ENCODE results near the gene CLK3. TPM values are rescaled to one million over a fixed set of nuclear protein-coding genes. Genes with fewer than 3 reads are reported as not detected.

Gene CLK3
- total RNA-seq, 1 experiment from 2014 or later, result 70.7 TPM

DNA sequence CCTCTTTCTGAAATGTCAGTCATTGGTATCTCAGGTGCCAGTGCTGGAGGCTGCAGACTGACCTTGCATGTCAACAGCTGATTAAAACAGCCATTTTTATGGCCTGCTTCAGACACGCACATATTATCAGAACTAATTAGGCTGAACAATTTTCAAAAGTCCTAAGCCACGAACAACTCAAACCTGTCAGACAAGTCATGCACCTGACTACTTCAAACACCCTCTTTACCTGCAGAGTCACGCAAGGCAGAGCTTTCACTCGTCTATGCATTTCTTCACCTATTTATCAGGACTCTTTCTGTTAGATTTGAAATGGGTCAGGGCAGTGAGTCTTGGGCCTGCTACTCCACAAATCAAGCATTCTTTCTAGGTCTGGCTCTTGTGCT, 26.7 kb downstream of the CLK3 start:
- no peak for TF ChIP-seq EZH2 (IDR thresholded peaks at IDR 0.05; ENCODE audit: low read depth)
- Histone ChIP-seq H3K4me3 (peak overlapping the region; percentile 21; the same call in 1 of the 2 replicates), H3K9me2 (ENCODE audit: insufficient read depth) (no peaks in the 10 kb centered on the region), H3K27ac (peak overlapping the region; percentile 72), H3K79me2 (ENCODE audit: low read depth) (peaks cover 9% of the 10 kb centered on the region; the same call in 1 of the 2 replicates), H3K36me3 (ENCODE audit: low read depth) (no peaks in the 10 kb centered on the region), H3K4me2 (peak overlapping the region; percentile 68), H3K9me3 (ENCODE audit: insufficient read depth, low read depth) (no peaks in the 10 kb centered on the region), H4K20me1 (ENCODE audit: insufficient read depth) (peaks cover 14% of the 10 kb centered on the region; the same call in 1 of the 2 replicates), H3K4me1 (replicated peaks; ENCODE audit: insufficient read depth) (peaks cover 24% of the 10 kb centered on the region), H2AFZ (no peak overlapping the region), H3K27me3 (ENCODE audit: insufficient read depth, low read depth) (no peaks in the 10 kb centered on the region), H3F3A (ENCODE audit: insufficient read depth, low read depth) (peaks cover 28% of the 10 kb centered on the region; the same call in 1 of the 2 replicates)
- no TSS peak for BruUV-seq (replicated peaks)
- intact Hi-C loops (cut with micrococcal nuclease; ENCODE audit: unreplicated experiment), result no loop called here
- CTCF ChIA-PET, result interaction anchor here (0.7 kb wide), 1 partner anchor 126 kb away, joined by 3 read pairs; no protein-coding TSS in a partner anchor
- DNase-seq, result peak; percentile 38 to 87
- POLR2A ChIA-PET (ENCODE audit: unreplicated experiment), result interaction anchor here (0.5 kb wide), 1 partner anchor 1023 kb away, joined by 3 read pairs; no protein-coding TSS in a partner anchor

DNA sequence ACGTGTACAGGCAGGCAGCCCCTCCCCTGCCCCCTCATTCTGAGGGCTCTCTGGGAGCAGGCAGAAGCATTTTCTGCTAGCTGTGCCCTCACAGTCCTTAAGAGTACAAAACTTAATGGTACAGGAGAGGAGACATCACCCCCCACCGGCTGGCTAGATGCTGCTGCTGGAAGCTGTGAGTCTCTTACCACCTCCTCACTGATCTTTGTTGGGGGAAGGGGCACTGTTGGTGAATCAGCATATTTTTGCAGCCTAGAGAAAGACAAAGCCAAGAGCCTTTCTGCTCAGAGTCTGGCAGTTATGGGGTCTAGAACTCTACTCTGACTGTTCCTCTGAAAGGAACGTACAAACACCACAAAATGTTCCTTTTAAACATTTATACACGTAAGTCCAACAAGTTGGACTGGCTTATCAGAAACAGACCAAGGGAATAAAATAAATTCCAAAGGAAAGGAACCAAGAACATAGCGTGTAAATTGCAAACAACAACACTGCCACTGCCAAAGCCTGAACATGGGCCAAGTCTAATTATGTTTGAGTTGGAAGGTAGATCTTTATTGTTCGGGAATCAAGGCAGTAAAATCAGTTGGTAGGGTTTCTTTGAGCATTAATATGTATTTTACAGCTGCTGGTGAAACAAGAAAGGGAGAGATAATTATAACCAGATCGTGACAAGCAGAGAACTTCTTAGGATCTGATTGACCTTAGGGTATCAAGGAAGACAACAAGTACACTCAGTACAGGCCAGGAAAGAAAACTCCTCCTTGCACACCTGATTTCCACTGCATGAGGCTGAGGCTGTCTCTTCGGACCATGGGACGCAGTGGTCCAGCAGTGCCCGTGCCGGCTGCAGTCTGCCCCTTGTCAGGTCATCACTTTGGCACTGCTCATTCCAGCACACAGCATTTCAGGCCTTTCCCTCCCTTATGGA, 27.4 kb downstream of the CLK3 start:
- TF ChIP-seq, protein P1, sequence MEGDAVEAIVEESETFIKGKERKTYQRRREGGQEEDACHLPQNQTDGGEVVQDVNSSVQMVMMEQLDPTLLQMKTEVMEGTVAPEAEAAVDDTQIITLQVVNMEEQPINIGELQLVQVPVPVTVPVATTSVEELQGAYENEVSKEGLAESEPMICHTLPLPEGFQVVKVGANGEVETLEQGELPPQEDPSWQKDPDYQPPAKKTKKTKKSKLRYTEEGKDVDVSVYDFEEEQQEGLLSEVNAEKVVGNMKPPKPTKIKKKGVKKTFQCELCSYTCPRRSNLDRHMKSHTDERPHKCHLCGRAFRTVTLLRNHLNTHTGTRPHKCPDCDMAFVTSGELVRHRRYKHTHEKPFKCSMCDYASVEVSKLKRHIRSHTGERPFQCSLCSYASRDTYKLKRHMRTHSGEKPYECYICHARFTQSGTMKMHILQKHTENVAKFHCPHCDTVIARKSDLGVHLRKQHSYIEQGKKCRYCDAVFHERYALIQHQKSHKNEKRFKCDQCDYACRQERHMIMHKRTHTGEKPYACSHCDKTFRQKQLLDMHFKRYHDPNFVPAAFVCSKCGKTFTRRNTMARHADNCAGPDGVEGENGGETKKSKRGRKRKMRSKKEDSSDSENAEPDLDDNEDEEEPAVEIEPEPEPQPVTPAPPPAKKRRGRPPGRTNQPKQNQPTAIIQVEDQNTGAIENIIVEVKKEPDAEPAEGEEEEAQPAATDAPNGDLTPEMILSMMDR (conservative IDR thresholded peaks at IDR 0.05), result no peak
- TF ChIP-seq EZH2 (IDR thresholded peaks at IDR 0.05; ENCODE audit: low read depth), result no peak
- Histone ChIP-seq H4K20me1 (ENCODE audit: insufficient read depth) (0 out of 2 replicates have a peak, but pooled peaks cover 14% of the 10 kb centered on the region), H3K79me2 (ENCODE audit: low read depth) (peaks cover 9% of the 10 kb centered on the region; the same call in 1 of the 2 replicates), H3K4me2 (peak overlapping the region; percentile 68), H3K4me3 (peak overlapping the region; percentile 21; the same call in 1 of the 2 replicates), H3K9me2 (ENCODE audit: insufficient read depth) (no peaks in the 10 kb centered on the region), H3K9me3 (ENCODE audit: insufficient read depth, low read depth) (no peaks in the 10 kb centered on the region), H2AFZ (no peak overlapping the region), H3K27ac (peak overlapping the region; percentile 72), H3K27me3 (ENCODE audit: insufficient read depth, low read depth) (no peaks in the 10 kb centered on the region), H3K4me1 (replicated peaks; ENCODE audit: insufficient read depth) (peaks cover 24% of the 10 kb centered on the region), H3K36me3 (ENCODE audit: low read depth) (no peaks in the 10 kb centered on the region), H3F3A (ENCODE audit: insufficient read depth, low read depth) (peaks cover 28% of the 10 kb centered on the region; the same call in 1 of the 2 replicates)
- ChIA-PET POLR2A (ENCODE audit: unreplicated experiment) (interaction anchor here (0.5 kb wide), 1 partner anchor 1022 kb away, joined by 3 read pairs; no protein-coding TSS in a partner anchor), CTCF (no interaction called here)
- BruUV-seq (replicated peaks), result no TSS peak
- no peak for DNase-seq
- intact Hi-C loops (cut with micrococcal nuclease; ENCODE audit: unreplicated experiment), result no loop called here

DNA sequence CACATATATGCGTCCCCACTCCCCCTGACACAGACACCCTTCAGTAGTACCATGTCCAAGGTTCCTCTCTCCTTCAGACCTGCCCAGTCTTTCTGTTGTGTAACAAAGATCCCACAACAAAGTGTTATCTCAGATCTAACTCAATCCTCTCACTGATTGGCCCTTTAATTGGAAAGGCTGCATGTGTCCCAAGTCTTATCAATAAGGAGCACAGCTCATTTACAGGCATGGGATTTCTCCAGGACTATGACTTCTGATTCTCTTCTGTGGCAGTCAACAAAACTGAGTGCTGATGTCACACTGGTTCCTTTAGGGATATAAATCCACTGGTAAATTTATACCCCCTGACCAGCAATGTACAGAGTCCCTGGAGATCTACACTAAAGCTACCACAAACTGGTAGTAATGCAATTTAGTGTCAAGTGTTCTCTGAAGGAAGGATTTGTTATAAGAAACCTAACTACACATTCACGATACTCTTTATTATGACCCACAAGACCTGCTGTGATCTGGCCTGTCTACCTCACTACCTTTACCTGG, 28.1 kb downstream of the CLK3 start:
- ChIA-PET POLR2A (ENCODE audit: unreplicated experiment) (no interaction called here), CTCF (no interaction called here)
- BruUV-seq (replicated peaks), result no TSS peak
- Histone ChIP-seq H4K20me1 (ENCODE audit: insufficient read depth) (0 out of 2 replicates have a peak, but pooled peaks cover 14% of the 10 kb centered on the region), H3K9me2 (ENCODE audit: insufficient read depth) (no peaks in the 10 kb centered on the region), H3K27me3 (ENCODE audit: insufficient read depth, low read depth) (no peaks in the 10 kb centered on the region), H3K79me2 (ENCODE audit: low read depth) (peaks cover 9% of the 10 kb centered on the region; the same call in 1 of the 2 replicates), H3K36me3 (ENCODE audit: low read depth) (no peaks in the 10 kb centered on the region), H3K27ac (no peak overlapping the region), H3F3A (ENCODE audit: insufficient read depth, low read depth) (peaks cover 28% of the 10 kb centered on the region; the same call in 1 of the 2 replicates), H2AFZ (no peak overlapping the region), H3K4me3 (no peak overlapping the region), H3K4me2 (no peak overlapping the region), H3K4me1 (replicated peaks; ENCODE audit: insufficient read depth) (peaks cover 24% of the 10 kb centered on the region), H3K9me3 (ENCODE audit: insufficient read depth, low read depth) (no peaks in the 10 kb centered on the region)
- TF ChIP-seq, protein P1 (conservative IDR thresholded peaks at IDR 0.05), result no peak
- no peak for TF ChIP-seq EZH2 (IDR thresholded peaks at IDR 0.05; ENCODE audit: low read depth)
- intact Hi-C loops (cut with micrococcal nuclease; ENCODE audit: unreplicated experiment), result no loop called here
- no peak for DNase-seq
